K562 (cell line): ENCODE results near the gene UCHL5. TPM values are rescaled to one million over a fixed set of nuclear protein-coding genes. Genes with fewer than 3 reads are reported as not detected.

Experiments
- BHLHE40 ChIP-seq: IDR thresholded peaks from 2 replicates; pipeline ENCODE4 v1.6.1; 2011; ENCODE audit warnings: low read length, improper control_type of control experiment
- FOXP1 ChIP-seq: sonication (generic); formaldehyde crosslinking; IDR thresholded peaks from 2 replicates; pipeline ENCODE4 v1.8.0; 2022; ENCODE audit warnings: mild to moderate bottlenecking, missing genetic modification reagents
- polyA plus RNA-seq, 8 experiments: library from polyadenylated mRNA; depleted of rRNA in 4 of 8; stranded (reverse) in 5 of 8; unstranded in 3 of 8; fragments of >200 nt; fragmentation: Nextera tagmentation in 2 of 8; fragmentation: Illumina TruSeq in 1 of 8; extraction: Ambion mirVana in 2 of 8; extraction: Trizol in 1 of 8; gene quantifications; 2 replicates each; pipeline versions ENCODE4 v1.2.1 to v1.2.3, GENCODE V29; 2011 to 2014; ENCODE audit warnings: inconsistent platforms in 1 of 8, missing spikeins in 1 of 8
- total RNA-seq, 7 experiments: library from RNA; depleted of rRNA in 6 of 7; stranded (reverse); fragments of >200 nt in 6 of 7; fragmentation: Illumina TruSeq in 2 of 7; extraction: Trizol in 2 of 7; gene quantifications; 2 replicates each; pipeline versions ENCODE4 v1.2.1 to v1.2.3, GENCODE V29; 2011 to 2021; ENCODE audit warnings: low replicate concordance in 1 of 7
- TF ChIP-seq, protein P1 (sequence below): fragments of 250-450 bp; sonication (Bioruptor Pico); IDR thresholded peaks from 2 replicates; pipeline ENCODE4 v1.4.0; 2020

UCHL5 gene
- total and polyA plus RNA-seq, 9 of the 15 experiments (the other 6 are each of a cell fraction or from before 2014, with no cell fraction given) = 61.0 to 206 (median 122) TPM

DNA sequence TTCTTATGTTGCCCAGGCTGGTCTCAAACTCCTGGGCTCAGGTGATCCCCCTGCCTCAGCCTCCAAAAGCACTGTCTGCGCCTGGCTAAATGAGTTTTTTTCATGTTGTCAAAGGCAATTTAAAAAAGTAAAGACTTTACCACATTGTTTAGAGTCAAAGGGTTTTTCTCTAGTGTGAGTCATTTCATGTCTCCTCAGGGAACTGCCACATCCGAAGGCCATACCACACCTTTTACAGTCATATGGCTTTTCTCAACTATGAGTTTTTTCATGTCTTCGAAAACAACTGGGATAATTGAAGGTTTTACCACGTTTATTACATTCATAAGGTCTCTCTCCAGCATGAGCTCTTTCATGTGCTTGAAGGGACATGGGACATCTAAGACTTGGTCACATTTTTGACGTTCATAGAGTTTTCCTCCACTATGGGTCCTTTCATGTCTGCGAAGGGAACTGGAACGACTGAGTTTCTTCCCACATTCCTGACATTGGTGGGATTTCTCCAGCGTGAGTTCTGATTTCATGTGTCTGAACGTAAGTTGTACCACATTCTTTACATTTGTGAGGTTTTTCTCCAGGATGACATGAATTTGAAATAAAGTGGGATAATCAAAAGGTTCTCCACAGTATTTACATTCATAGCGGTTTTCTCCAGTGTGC lies 65.6 kb downstream of the UCHL5 start (continued):
- TF ChIP-seq, protein P1, sequence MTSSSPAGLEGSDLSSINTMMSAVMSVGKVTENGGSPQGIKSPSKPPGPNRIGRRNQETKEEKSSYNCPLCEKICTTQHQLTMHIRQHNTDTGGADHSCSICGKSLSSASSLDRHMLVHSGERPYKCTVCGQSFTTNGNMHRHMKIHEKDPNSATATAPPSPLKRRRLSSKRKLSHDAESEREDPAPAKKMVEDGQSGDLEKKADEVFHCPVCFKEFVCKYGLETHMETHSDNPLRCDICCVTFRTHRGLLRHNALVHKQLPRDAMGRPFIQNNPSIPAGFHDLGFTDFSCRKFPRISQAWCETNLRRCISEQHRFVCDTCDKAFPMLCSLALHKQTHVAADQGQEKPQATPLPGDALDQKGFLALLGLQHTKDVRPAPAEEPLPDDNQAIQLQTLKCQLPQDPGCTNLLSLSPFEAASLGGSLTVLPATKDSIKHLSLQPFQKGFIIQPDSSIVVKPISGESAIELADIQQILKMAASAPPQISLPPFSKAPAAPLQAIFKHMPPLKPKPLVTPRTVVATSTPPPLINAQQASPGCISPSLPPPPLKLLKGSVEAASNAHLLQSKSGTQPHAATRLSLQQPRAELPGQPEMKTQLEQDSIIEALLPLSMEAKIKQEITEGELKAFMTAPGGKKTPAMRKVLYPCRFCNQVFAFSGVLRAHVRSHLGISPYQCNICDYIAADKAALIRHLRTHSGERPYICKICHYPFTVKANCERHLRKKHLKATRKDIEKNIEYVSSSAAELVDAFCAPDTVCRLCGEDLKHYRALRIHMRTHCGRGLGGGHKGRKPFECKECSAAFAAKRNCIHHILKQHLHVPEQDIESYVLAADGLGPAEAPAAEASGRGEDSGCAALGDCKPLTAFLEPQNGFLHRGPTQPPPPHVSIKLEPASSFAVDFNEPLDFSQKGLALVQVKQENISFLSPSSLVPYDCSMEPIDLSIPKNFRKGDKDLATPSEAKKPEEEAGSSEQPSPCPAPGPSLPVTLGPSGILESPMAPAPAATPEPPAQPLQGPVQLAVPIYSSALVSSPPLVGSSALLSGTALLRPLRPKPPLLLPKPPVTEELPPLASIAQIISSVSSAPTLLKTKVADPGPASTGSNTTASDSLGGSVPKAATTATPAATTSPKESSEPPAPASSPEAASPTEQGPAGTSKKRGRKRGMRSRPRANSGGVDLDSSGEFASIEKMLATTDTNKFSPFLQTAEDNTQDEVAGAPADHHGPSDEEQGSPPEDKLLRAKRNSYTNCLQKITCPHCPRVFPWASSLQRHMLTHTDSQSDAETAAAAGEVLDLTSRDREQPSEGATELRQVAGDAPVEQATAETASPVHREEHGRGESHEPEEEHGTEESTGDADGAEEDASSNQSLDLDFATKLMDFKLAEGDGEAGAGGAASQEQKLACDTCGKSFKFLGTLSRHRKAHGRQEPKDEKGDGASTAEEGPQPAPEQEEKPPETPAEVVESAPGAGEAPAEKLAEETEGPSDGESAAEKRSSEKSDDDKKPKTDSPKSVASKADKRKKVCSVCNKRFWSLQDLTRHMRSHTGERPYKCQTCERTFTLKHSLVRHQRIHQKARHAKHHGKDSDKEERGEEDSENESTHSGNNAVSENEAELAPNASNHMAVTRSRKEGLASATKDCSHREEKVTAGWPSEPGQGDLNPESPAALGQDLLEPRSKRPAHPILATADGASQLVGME (CRISPR knock-in tag) = no peak
- TF ChIP-seq BHLHE40 = no peak
- no peak for TF ChIP-seq FOXP1 (CRISPR knock-in tag)
